GM21526 (cell line): ENCODE results near the gene FAM216A.
"Not testable (repeated sequence)": the region's sequence is repeated elsewhere in the genome, so short reads cannot be mapped to it uniquely, and the experiment has no call there.

Experiments
- ATAC-seq: cut with Tn5 transposase; IDR thresholded peaks from one replicate; pipeline ENCODE4 v1.9.1; 2021; ENCODE audit warnings: moderate library complexity; ENCODE audit not compliant: unreplicated experiment, low FRiP score

FAM216A gene, protein sequence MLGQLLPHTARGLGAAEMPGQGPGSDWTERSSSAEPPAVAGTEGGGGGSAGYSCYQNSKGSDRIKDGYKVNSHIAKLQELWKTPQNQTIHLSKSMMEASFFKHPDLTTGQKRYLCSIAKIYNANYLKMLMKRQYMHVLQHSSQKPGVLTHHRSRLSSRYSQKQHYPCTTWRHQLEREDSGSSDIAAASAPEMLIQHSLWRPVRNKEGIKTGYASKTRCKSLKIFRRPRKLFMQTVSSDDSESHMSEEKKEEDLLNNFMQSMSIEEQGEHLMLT

DNA sequence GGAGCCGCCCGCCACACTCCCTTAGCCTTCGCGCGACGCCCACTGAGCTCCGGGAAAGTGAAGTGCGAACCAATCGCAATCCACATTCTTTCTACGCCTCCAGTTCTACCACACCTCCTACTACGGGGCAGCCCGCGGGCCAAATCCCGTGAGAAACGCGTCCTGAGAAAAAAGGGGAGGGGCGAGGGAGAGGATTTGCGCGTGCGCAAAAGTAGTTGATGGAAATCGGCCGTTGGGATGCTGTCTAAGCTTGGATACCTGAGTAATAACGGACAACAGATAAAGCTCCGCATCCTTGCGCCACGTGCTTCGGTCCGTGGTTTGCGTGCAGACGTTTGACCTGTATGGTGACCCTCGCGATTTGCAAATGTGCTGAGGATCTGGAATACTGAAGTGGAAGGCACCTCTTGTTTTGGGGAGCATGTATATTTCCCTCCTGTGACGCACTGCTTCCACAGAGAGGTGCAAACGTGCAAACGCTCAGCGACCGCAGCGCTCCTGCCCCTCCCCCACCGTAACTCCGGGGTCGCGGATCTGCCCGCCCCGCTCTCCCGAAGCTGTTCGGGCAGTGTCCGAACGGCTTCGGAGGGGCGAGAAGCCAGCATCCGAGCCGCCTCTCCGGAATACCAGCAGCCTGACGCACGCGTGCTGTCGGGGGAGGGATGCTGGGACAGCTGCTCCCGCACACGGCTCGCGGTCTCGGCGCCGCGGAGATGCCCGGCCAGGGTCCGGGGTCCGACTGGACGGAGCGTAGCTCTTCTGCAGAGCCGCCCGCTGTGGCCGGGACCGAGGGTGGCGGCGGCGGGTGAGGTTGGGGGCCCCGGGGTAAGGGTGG is at the start of gene FAM216A, which contains the start of gene GPN3:
FAM216A (plus strand) TSS at position 632 of the 835 bp plus-strand sequence; CDS start at position 663, 31 bp downstream.
GPN3 (minus strand) TSS at position 44 of the 835 bp plus-strand sequence. CDS start 54 bp downstream, outside the sequence.
- peak; percentile 66 for ATAC-seq

DNA sequence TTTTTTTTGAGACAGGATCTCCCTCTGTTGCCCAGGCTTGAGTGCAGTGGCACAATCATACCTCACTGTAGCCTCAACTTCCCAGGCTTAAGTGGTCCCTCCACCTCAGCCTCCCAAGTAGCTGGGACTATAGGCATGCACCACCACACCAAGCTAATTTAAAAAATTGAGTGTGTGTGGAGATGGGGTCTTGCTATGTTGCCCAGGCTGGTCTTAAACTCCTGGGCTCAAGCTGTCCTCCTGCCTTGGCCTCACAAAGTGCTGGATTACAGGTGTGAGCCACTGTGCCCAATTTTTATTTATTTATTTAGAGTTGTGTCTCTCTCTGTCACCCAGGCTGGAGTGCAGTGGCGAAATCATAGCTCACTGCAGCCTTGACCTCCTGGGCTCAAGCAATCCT is 48.0 kb upstream of the FAM216A start:
- not testable (repeated sequence) for ATAC-seq

DNA sequence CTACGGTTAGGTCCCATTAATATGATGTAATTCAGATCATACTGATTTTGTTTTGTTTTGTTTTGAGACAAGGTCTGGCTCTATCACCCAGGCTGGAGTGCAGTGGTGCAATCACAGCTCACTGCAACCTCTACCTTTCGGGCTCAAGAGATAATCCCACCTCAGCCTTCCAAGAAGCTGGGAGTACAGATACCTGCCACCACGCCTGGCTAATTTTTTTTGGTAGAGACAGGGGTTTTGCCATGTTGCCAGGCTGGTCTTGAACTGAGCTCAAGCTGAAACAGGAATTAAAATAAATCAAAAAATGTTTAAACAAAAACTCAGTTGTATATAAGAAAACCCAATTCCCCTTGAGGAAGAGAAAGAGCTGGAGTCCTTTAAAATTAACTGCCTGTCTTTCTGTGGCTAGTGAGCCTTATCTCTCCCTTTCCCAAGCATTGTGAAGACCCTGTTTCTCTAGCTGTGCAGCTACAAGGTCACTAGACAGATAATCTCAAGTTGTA is 47.4 kb upstream of the FAM216A start:
- no peak for ATAC-seq

DNA sequence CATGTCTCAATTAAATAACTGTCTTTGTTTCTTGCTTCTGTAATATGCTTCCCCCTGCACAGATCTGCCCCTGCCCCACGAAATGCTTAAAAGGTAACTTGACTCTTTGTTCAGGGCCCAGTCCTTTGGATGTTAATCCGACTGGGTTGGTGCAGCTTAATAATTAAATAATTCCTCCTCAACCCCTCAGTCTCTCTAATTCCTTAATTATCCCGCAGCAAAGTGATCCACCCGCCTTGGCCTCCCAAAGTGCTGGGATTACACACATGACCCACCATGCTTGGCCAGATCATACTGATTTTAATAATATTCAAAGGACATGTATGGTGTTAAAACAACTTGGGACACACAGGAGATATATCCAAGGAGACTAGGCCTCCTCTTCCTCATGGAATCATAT is 46.9 kb upstream of the FAM216A start:
- no peak for ATAC-seq

DNA sequence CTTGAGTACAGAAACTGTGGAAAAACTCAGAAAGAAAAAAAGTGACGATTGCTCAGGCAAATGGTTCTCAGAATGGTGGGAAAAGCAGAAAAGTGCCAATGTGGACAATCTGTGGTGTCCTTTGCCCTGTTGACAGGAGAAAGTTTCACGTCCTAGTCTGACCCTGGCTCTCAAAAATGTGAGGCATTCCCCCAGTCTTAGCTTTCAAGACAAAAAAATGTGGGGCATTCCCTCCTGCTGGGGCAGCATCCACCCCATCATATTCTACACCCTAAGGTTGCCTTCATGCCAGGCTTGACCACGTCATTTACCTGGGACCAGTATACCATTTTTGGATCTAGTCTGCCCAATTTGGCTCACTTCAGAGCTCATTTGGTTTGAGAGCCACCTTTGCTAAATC is 44.4 kb upstream of the FAM216A start:
- ATAC-seq, result no peak

DNA sequence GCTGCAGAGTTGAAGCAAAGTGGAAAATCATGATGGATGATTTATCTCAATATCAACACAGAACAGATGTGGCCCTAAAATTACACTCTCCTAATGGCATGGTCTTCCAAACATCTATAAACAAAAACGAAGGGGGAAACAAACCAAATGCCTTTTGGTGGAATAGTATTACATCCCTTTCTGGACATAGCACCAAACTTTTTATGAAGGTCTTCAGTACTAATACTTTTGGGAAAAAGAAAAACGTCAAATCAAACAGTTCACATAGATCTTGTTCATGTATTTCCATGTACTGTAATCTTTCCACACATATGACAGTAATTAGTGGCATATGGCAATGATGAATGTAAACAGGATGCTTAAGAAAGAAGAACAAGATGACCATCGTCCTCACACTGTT is 42.2 kb upstream of the FAM216A start:
- ATAC-seq, result no peak

DNA sequence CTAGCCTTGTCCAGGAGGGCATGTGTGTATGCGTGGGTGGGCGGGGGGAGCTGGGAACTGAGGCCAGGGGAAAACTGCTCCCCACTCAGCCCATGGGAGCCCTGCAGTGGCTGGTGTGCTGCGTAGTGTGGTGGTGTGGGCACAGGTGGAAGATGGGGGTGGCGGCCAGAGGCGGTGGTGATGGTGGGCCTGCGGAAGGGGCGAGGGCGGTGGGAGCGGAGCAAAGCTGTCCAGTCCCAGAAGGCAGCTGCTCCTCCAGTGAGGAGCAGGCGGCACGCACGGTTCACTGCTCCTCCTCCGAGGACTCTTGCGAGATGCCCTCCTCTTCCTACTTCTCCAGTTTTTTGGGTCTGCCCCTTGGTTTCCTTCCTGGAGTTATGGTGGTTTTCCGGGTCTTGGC is 39.0 kb upstream of the FAM216A start:
- ATAC-seq, result not testable (repeated sequence)

DNA sequence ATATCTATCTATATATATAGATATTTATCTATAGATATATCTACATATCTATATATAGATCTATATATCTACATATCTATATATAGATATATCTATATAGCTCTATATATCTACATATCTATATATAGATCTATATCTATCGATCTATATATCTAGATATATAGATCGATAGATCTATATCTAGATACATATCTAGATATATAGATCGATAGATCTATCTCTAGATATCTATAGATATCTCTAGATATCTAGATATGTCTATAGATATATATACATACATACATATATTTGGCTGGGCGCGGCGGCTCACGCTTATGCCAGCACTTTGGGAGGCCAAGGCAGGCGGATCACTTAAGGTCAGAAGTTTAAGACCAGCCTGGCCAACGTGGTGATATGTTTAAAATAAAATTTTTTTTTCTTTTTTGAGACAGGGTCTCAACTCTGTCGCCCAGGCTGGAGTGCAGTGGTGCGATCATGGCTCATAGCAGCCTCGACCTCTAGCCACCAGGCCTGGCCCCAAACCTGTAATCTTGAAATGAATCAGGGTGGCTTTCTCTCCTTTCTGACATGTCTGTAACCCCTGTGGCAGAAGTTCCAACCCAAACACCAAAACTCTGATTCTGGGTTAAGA is 36.6 kb upstream of the FAM216A start:
- ATAC-seq, result no peak

DNA sequence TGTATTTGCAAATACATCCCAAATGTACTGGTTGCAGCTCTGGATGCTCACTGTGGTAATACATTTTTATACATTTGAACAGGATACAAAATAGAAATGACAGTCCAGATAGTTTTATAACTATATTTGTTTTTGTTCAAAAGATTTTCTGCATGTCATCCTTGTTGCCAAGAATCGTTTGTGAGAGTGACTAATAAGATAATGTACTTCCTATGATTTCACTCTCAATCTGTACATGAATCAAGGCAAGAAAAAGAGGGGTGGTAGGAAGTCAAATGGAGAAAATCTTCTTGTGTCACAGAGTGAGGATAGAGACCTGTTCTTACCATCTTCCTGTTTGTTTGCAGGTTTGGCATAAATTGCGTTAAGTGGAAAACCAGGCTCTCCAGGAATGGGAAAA is 32.4 kb upstream of the FAM216A start:
- no peak for ATAC-seq

DNA sequence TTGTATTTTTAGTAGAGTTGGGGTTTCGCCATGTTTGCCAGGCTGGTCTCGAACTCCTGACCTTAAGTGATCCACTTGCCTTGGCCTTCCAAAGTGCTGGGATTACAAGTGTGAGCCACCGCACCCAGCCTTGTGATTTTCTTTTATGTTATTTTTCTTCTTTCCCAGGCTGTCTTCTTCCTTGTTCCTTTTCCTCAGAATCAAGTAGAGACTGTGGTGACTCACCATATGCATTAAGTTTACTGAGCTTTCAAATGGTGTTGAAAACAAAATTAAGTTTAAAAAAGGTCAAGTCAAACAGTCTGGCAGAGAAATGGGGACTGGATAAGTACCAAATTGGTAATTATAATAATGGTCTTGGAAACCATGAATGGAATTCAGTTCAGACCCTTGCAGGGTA is 24.2 kb upstream of the FAM216A start:
- no peak for ATAC-seq

DNA sequence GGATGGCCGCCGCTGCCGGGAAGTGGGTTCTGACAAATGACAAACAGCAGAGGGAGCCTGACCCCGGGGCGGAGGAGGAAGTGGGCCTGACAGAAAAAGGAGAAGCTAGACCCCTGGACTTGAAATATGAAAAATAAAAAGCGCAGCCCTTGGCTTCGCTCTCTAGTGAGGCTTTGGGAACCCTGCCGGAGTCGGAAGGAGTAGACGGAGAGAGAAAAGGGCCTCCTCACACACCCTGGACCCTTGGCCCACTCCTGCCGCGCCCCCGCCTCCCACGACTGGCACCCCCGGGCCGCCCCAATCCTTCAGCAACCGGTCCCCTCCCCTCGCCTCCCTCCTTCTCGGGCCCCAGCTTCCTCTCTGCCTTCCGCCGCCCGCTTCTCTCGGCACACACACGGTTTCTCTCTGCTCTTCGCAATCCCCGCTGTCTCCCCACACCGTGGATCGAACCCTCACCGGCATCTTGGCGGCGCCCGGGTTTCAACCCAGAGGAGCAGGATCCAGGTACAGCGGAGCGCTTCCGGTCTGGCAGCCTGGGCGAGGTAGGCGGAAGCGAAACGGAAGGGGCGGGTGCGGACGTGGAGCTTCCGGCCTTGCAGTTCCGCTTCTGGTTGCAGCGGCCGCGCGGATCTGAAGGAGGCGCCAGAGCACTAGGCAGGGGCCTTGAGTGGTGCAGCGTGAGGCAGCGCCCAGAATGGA is 18.7 kb upstream of the FAM216A start, which contains the start of gene ARPC3:
ARPC3 (minus strand) TSS at position 539 of the 699 bp plus-strand sequence; CDS start at position 462, 77 bp downstream.
- ATAC-seq, result peak; percentile 85

DNA sequence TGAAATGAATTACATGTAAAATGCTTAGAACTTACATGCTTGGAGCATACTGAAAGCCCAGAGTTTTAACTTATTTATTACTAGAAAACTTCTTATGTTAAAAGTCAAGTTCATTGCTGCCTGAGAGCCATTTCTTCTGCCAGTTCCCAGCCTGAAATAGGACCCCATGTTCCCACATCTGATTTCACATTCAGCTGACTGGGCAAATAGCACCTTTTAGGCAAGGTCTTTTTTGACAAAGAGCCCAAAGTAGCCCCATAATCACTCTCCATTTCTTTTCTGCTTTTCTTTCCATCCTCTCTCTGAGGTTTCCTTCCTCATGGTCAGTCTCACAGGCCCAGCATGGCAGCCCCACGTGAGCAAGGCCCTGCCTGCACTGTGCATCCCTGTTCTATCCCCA is 17.4 kb upstream of the FAM216A start:
- no peak for ATAC-seq

DNA sequence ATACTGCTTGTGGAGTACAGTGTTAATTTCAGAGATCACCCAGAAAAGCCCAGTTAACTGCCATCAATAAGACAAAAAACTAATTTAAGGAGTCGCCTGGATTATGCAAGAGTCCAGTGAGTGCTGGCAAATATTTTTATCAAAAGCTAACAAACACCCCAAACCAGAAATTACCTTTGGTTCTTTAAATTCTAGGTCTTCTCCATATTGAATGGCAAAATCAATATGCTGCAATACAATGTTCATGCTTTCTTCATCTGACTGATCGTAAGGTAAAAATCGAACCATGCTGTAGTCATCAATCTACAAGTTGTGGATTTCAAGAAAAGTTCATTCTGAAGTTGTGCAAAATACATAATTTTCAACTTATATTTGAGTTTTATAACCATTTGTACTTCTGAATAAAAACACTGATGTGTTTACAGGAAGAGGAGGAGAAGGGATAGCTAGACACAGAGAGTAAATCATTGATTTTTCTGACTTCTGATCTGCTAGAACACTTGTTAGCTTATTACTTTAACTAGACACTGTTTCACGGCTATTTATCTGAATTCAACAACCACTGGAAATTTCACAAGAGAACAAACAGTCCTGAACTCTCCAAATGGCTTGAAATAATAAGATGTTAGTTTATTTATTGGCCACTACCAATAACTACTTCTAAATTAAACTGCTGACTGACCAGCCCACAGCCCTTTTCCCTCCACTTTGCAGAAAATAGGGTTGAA is 14.9 kb upstream of the FAM216A start:
- ATAC-seq, result no peak

DNA sequence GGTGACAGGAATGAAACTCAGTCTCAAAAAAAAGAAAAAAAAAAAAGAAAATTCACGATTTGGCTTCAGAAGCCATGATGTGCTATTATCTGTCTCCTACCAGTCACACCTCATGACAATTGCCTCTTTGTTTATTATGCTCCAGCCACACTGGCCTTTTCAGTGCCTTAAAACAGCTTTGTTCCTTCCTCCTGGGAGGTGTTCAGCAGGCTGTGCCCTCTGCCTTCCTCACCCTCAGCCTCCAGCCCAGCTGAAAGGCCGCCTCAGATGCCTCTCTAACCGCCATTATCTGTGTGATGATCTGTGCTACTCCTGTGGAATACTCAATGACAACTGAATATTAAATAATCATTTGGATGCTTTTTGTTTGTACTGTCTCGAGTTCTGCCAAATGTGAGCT is 9.9 kb upstream of the FAM216A start:
- ATAC-seq, result no peak

DNA sequence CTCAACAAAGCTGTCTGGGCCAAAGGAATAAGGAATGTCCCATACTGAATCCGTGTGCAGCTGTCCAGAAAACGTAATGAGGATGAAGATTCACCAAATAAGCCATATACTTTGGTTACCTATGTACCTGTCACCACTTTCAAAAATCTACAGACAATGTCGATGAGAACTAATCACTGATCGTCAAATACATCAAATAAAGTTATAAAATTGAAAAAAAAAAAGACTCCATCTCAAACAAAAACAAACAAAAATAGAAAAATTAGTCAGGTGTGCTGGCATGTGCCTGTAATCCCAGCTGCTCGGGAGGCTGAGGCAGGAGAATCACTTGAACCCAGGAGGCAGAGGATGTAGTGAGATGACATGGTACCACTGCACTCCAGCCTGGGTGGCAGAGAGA is 7.5 kb upstream of the FAM216A start:
- ATAC-seq, result not testable (repeated sequence)

DNA sequence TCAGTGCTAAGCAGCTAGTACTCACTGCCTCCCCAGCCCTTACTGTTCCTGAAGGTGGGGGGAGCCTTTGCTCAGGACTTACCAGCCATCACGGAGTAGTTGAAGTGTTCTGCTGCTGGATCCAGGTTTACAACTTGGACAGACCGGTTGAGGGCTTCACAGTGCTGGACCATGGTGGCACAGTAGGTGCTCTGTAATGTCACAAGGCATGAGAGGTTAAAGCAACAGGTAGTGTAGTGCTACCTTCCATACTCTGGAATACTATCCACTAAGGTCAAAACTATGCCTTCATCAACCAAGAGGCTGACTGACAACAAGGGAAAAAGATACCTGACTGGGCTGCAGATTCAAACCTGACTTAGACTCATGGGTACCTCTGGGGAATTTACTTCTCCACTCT is 3.6 kb upstream of the FAM216A start:
- ATAC-seq, result no peak

DNA sequence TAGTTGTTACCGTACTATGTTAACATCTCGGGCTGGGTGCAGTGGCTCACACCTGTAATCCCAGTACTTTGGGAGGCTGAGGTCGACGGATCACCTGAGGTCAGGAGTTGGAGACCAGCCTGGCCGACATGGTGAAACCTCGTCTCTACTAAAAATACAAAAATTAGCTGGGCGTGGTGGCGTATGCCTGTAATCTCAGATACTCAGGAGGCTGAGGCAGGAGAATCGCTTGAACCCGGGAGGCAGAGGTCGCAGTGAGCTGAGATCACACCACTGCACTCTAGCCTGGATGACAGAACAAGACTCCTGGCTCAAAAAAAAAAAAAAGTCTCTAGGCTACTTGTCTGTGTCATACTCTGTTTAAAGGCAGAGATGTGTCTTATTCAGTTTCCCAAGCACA is 2.9 kb upstream of the FAM216A start:
- not testable (repeated sequence) for ATAC-seq

DNA sequence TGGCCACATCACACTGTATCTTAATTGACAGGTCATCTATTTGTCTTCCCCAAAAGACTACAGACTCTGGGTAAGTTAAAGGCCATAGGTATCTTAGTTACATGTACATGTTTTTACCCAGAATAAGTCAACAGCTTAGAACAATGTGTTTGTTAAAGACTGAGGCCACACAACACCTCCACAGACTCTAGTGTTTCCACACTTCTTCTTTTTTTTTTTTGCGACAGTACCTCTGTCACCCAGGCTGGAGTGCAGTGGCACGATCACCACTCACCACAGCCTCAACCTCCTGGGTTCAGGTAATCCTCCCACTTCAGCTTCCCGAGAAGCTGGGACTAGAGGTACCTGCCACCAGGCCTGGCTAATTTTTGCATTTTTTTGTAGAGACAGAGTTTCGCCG is 1.9 kb upstream of the FAM216A start:
- ATAC-seq, result no peak

DNA sequence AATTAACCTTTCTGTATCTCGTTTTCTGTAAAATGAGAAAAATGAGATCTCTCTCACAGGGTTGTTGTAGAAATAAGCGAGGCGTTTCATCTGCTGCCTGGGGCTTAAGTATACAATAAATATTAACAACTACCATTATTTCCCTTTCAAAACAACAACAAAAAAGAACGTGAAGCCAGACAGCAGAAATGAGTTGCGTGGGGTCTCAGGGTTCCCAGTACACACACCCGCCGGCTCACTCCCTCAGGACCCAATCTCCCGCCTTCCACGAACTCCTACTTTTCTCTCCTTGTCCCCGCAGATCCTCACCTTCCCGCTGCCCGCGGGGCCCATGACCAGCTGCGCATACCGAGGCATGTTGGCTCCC is 815 bp upstream of the FAM216A start:
- no peak for ATAC-seq

DNA sequence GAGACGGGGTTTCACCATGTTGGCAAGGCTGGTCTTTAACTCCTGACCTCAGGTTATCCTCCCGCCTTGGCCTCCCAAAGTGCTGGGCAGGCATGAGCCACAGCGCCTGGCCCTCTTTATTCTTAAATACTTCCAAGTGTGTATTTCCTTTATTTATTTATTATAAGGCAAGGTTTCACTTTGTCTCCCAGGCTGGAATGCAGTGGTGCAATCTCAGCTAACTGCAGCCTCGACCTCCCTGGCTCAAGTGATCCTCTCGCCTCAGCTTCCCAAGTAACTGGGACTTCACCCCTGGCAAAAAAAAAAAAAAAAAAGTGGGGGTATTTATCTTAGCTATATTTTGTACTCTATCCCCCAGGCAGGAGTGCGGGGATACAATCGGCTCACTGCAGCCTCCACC is 6.8 kb downstream of the FAM216A start:
- ATAC-seq, result no peak
